ENCODE measurements around the gene TTC3. TPM values are rescaled to one million over a fixed set of nuclear protein-coding genes. Genes with fewer than 3 reads are reported as not detected.

TTC3 gene
- total and polyA plus RNA-seq, 9 of the 15 experiments (the other 6 are each of a cell fraction or from before 2014, with no cell fraction given) = 17.5 to 92.0 (median 59.5) TPM

GRCh38 chr21:37079211-37079824, 6.3 kb downstream of the TTC3 start (continued):
- TF ChIP-seq NONO (IDR thresholded peaks at IDR 0.05; ENCODE audit: low read depth in 2 of 2, low read length in 1 of 2) (no peak), ZNF212 (CRISPR knock-in tag; IDR thresholded peaks at IDR 0.05) (no peak), KDM1A (IDR thresholded peaks at IDR 0.05) (peak in 1 of 2 experiments; percentile 26; a peak in 1 of 4 replicates), RAD21 (CRISPR knock-in tag; conservative IDR thresholded peaks at IDR 0.05 in 1 of 2, IDR thresholded peaks at IDR 0.05 in 1 of 2) (peak in 1 of 2 experiments; percentile 19; a peak in 2 of 4 replicates), ZBTB40 (IDR thresholded peaks at IDR 0.05) (0 out of 2 replicates have a peak, but pooled peaks have one; percentile 45), ZBTB40 (CRISPR knock-in tag; IDR thresholded peaks at IDR 0.05) (no peak), FOXK2 (conservative IDR thresholded peaks at IDR 0.05 in 1 of 2, IDR thresholded peaks at IDR 0.05 in 1 of 2; ENCODE audit: low read depth in 2 of 2) (peak in 1 of 2 experiments; percentile 17; a peak in 1 of 4 replicates), ZNF143 (CRISPR knock-in tag; IDR thresholded peaks at IDR 0.05) (no peak), ZNF384 (IDR thresholded peaks at IDR 0.05; ENCODE audit: low read depth, low read length) (peak; percentile 98), ZNF507 (tag; conservative IDR thresholded peaks at IDR 0.05) (no peak), CC2D1A (IDR thresholded peaks at IDR 0.05) (peak; percentile 66), GATA2 (CRISPR knock-in tag; IDR thresholded peaks at IDR 0.05) (no peak), PKNOX1 (IDR thresholded peaks at IDR 0.05) (0 out of 2 replicates have a peak, but pooled peaks have one; percentile 10), MAFG (tag; conservative IDR thresholded peaks at IDR 0.05) (peak; percentile 35; the same call in 1 of the 2 replicates), SLC30A9 (CRISPR knock-in tag; IDR thresholded peaks at IDR 0.05) (no peak), BCOR (IDR thresholded peaks at IDR 0.05) (peak; percentile 53; the same call in 1 of the 2 replicates), SIRT6 (IDR thresholded peaks at IDR 0.05; ENCODE audit: low read depth, low read length) (no peak)
